Natural killer cell (primary cell): ENCODE measurements around the gene NTM. TPM values are rescaled to one million over a fixed set of nuclear protein-coding genes. Genes with fewer than 3 reads are reported as not detected.

Experiments
- ATAC-seq, 3 donors: fragments of 150-1000 bp in 2 of 3; fragments of 200-7000 bp in 1 of 3; cut with Tn5 transposase; 1 replicate in 1 of 3; 2 replicates in 2 of 3; pipeline ENCODE4 v1.10.0; 2021; ENCODE audit warnings: mild to moderate bottlenecking in 2 of 3, moderate library complexity in 2 of 3
- DNase-seq, 2 donors: peaks; one replicate each; pipeline versions ENCODE4 v3.0.0 to v3.0.0-alpha.2; 2013 to 2021; ENCODE audit warnings: mixed read lengths in 1 of 2
- H3K27ac ChIP-seq: one replicate; pipeline ENCODE4 v1.5.1; 2013; ENCODE audit warnings: mild to moderate bottlenecking, low read length
- H3K27me3 ChIP-seq: one replicate; pipeline ENCODE4 v1.6.1; 2013; ENCODE audit warnings: low read length; ENCODE audit not compliant: control insufficient read depth, insufficient read depth
- H3K36me3 ChIP-seq: one replicate; pipeline ENCODE4 v1.6.1; 2013; ENCODE audit warnings: low read length; ENCODE audit not compliant: control insufficient read depth, insufficient read depth
- H3K4me1 ChIP-seq: one replicate; pipeline ENCODE4 v1.6.1; 2013; ENCODE audit warnings: low read length; ENCODE audit not compliant: control insufficient read depth, insufficient read depth
- H3K4me3 ChIP-seq: one replicate; pipeline ENCODE4 v1.5.1; 2013; ENCODE audit warnings: low read length
- H3K9me3 ChIP-seq: one replicate; pipeline ENCODE4 v1.6.1; 2013; ENCODE audit warnings: low read length; ENCODE audit not compliant: control insufficient read depth, insufficient read depth
- H3K27ac Mint-ChIP-seq, 2 donors: one replicate each; pipeline ENCODE4 v1.8.0; 2022; ENCODE audit warnings: mild to moderate bottlenecking in 2 of 2, mixed read lengths in 2 of 2, moderate library complexity in 1 of 2
- H3K27me3 Mint-ChIP-seq, 2 donors: one replicate each; pipeline ENCODE4 v1.8.0; 2022; ENCODE audit warnings: low read depth in 2 of 2, mixed read lengths in 2 of 2
- H3K36me3 Mint-ChIP-seq: one replicate; pipeline ENCODE4 v1.8.0; 2022; ENCODE audit warnings: mixed read lengths
- H3K4me1 Mint-ChIP-seq, 2 donors: one replicate each; pipeline ENCODE4 v1.8.0; 2022; ENCODE audit warnings: mixed read lengths in 2 of 2
- H3K4me3 Mint-ChIP-seq: one replicate; pipeline ENCODE4 v1.8.0; 2022; ENCODE audit warnings: mild to moderate bottlenecking, moderate library complexity, mixed read lengths
- H3K9me3 Mint-ChIP-seq, 2 donors: one replicate each; pipeline ENCODE4 v1.8.0; 2022; ENCODE audit warnings: mixed read lengths in 2 of 2
- CTCF ChIP-seq: fragments of 200-600 bp; IDR thresholded peaks from one replicate; pipeline ENCODE4 v1.8.0; 2022; ENCODE audit warnings: antibody characterized with exemption
- WGBS: methylation state at CpG from one replicate; pipeline ENCODE4 v1.1.7; 2013; ENCODE audit warnings: missing lambda C conversion rate; ENCODE audit not compliant: insufficient coverage; 5-methylcytosine and 5-hydroxymethylcytosine counted together
- intact Hi-C: fragments of 100-400 bp; cut with micrococcal nuclease; formaldehyde crosslinking; loops from one replicate; pipeline ENCODE4 v1.14.2; 2022
- total RNA-seq, 4 donors: library from RNA; stranded (reverse); fragments of 120-200 nt in 1 of 4; gene quantifications; one replicate each; pipeline versions ENCODE4 v1.2.3 to v1.2.4, GENCODE V29; 2013 to 2022

NTM gene
- total RNA-seq, 3 donors from 2014 or later (not counting 1 experiment from before 2014, with no cell fraction given), result not detected

DNA sequence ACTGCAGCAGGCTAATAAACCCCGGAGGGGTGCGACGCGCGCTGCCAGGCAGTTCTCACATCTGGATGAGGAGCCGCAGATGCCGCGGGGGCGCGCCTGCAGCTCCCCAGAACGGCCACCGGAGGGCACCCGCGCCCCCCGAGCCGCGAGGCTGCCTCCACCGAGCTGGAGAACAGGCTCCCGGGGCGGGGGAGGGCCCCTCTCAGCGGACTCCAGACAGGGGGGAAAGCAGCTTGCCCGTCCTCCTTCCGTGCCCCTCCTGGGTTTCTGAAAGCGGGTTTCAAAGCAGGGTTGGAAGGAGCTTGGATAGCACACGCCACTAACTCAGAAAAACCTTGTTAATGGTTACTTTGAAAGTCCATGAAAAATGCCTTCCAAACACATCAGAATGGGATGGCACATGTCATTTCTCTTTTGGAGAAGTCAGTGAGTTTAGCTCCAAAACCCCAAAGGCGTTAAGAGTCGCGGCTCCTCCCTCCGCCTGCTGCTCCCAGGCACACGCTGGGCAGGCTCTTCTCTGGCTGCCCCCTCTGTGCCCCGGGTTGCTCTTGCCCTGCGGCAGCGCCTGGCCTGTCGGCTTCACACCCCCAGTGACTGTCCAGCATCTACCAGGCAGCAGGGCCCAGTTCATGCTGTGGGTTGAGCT, 317.8 kb downstream of the NTM start:
- Mint-ChIP-seq H3K4me1 (no peaks in the 10 kb centered on the region), H3K27ac (no peak overlapping the region), H3K9me3 (no peaks in the 10 kb centered on the region), H3K4me3 (no peak overlapping the region), H3K36me3 (no peaks in the 10 kb centered on the region), H3K27me3 (peaks cover 7 to 12% of the 10 kb centered on the region in 2 donors)
- no peaks in the 10 kb centered on the region for H3K36me3 ChIP-seq
- intact Hi-C loops, result no loop called here
- H3K9me3 ChIP-seq, result no peaks in the 10 kb centered on the region
- no peaks in the 10 kb centered on the region for H3K27me3 ChIP-seq
- no peak overlapping the region for H3K4me3 ChIP-seq
- H3K4me1 ChIP-seq, result no peaks in the 10 kb centered on the region
- TF ChIP-seq CTCF, result no peak
- DNase-seq (peak in 1 of 2 donors; percentile 18), ATAC-seq (peak; percentile 40 to 75 (median 56))
- no peak overlapping the region for H3K27ac ChIP-seq
- 20% methylated on average over 34 of the region's 34 CpGs for WGBS

DNA sequence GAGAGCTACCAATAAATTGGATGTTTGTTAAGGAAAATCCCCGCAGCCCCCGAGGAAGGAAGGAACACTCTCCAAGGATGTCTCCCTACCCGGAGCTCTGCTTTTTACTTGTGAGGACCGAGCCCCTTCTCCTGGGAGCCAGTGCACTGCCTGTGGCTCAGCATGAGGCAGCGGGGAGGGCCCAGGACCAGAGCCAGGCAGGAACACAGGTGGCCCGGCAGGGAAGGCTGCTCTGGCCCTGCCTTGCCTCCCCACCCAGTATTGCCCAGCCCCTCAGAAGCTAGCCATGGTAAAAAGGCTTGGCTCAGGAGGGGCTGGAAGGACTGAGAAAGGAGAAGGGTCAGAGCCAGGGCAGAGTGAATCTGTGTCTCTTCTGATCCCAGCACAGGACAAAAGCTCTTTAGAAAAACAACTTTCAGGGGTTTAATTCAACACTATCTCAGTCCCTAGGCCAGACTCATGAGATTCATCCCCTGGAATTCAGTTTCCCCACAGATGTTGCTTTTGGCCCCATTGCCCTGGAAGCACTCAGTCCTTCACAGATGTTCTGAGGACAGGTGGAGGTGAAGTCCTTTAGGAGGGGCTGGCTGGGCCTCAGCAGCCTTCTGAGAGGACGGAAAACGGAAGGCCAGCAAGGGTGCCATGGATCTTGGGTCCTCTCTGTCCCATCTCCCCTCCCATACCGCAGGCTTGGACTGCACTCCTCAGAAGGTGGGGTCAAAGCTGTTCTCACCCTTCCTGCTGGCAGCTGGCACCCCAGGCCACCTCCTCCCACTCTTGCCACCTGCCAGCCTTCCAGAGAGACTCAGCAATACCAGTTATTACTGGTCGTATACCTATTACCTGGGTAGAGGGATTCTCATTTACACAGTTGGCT, 318.9 kb downstream of the NTM start:
- H3K4me1 ChIP-seq, result no peaks in the 10 kb centered on the region
- no peak overlapping the region for H3K27ac ChIP-seq
- peaks cover 2% of the 10 kb centered on the region for H3K27me3 ChIP-seq
- no peak overlapping the region for H3K4me3 ChIP-seq
- intact Hi-C loops, result no loop called here
- DNase-seq, result no peak
- H3K9me3 Mint-ChIP-seq, result no peaks in the 10 kb centered on the region
- no peaks in the 10 kb centered on the region for H3K36me3 Mint-ChIP-seq
- H3K27me3 Mint-ChIP-seq, result peaks cover 10 to 21% of the 10 kb centered on the region in 2 donors
- WGBS, result 90% methylated on average over 10 of the region's 10 CpGs
- TF ChIP-seq CTCF, result no peak
- no peak for ATAC-seq
- H3K4me1 Mint-ChIP-seq, result peaks cover 3 to 4% of the 10 kb centered on the region in 2 donors
- no peak overlapping the region for H3K27ac Mint-ChIP-seq
- no peaks in the 10 kb centered on the region for H3K9me3 ChIP-seq
- no peak overlapping the region for H3K4me3 Mint-ChIP-seq
- no peaks in the 10 kb centered on the region for H3K36me3 ChIP-seq

DNA sequence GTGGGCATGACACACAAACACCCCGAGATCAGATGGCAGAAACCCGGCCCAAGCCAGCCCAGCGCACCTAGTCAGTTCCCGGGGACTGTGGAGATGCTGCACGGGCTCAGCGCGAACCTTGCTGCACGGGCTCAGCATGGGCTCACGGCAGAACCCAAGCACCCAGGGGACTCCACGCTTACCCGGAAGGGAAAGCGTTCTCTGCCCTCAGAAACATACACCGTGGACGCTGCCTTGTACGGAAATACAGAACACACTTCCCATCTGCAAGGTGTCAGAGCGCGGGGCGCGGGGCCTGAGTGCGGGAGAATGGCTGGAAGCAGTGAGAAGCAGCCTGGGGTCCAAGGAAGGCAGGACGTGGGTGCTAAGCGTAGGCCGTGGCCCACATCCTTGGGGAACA, 319.9 kb downstream of the NTM start:
- ATAC-seq (no peak), DNase-seq (no peak)
- WGBS, result 95% methylated on average over 23 of the region's 23 CpGs
- no peak for TF ChIP-seq CTCF
- H3K4me3 Mint-ChIP-seq, result no peak overlapping the region
- Histone ChIP-seq H3K36me3 (no peaks in the 10 kb centered on the region), H3K27me3 (peaks cover 2% of the 10 kb centered on the region), H3K4me1 (no peaks in the 10 kb centered on the region), H3K27ac (no peak overlapping the region), H3K9me3 (no peaks in the 10 kb centered on the region), H3K4me3 (no peak overlapping the region)
- intact Hi-C loops, result no loop called here
- H3K36me3 Mint-ChIP-seq, result no peaks in the 10 kb centered on the region
- H3K9me3 Mint-ChIP-seq, result no peaks in the 10 kb centered on the region
- peaks cover 8 to 9% of the 10 kb centered on the region in 2 donors for H3K4me1 Mint-ChIP-seq
- H3K27me3 Mint-ChIP-seq, result peaks cover 15 to 26% of the 10 kb centered on the region in 2 donors
- H3K27ac Mint-ChIP-seq, result no peak overlapping the region
